Skeletal muscle cell (primary cell): ENCODE data around the gene TSC2.
"Not testable (repeated sequence)": the region's sequence is repeated elsewhere in the genome, so short reads cannot be mapped to it uniquely, and the experiment has no call there.

Experiments
- DNase-seq: peaks from one replicate; pipeline ENCODE4 v3.0.0-alpha.2; 2010; ENCODE audit warnings: low read depth
- H3K4me3 ChIP-seq: 2 replicates; pipeline ENCODE4 v1.5.1; 2011; ENCODE audit warnings: low read depth, mild to moderate bottlenecking, control low read depth, low read length, moderate library complexity

The TSC2 gene

GRCh38 chr16:2028146-2028545, 19.6 kb upstream of the TSC2 start:
- no peak for DNase-seq
- H3K4me3 ChIP-seq, result peak overlapping the region; percentile 63

DNA sequence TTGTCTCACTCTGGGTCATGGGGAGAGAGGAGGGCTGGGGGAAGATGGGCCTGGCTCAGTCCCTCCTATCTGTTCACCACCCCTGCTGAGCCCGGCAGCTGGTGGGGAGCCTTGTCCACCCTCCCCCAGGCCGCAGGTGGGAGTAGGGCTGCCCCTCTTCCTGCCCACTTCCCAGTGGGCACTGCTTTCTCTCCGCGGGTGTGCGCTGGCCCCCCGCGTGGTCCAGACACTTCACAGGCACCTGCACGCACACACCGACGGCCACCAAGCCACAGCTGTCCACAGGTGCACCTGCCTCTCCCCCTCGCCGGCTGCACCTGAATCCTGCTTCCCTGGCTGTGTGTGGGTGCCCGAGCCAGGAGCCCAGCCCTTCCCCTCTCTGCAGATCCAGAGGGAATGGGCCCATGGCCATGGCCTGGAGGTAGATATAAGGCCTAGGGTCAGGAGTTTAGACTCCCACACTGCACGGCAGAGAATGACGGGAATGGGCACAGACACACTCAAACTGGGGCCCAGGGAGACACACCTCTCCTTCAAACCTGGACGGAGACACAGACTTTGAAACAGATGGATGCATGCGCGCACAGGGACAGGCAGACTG, 19.1 kb upstream of the TSC2 start:
- H3K4me3 ChIP-seq, result no peak overlapping the region
- no peak for DNase-seq

DNA sequence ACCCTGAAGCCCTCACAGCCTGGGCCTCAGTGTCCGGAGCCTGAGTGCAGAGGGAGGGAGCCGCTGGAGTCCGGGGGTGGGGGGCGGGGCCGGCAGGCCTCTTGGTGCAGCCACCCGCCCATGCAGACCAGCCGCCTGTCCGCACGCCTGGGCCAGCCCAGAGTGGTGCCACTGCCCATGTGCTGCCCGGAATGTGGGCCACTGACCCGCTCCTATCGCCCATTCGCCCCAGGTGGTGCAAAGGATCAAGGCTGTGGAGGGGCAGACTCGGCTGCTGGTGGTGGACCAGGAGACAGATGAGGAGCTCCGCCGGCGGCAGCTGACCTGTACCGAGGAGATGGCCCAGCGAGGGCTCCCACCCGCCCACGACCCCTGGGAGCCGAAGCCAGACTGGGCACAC, 18.4 kb upstream of the TSC2 start:
- no peak for DNase-seq
- H3K4me3 ChIP-seq, result no peak overlapping the region

DNA sequence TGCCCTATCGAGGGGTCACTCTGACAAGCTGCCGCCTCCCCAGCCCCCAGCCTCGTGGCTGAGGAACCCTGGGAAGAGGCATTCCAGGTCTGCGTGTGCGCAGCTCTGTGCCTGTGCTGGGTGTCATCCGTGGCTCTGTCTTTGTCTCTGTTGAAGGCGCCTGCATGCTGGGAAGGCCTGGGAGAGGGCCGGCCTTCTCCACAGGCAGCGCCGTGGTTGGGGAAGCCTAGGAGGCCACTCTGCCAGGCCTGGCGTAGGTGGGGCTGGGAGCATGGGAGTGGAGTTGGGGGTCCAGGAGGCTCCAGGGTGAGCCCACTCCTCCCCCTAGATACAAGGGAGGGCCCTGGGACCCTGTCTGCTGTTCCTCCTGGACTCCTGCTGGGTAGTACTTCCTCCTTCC, 17.7 kb upstream of the TSC2 start:
- H3K4me3 ChIP-seq, result no peak overlapping the region
- DNase-seq, result no peak

- no peak overlapping the region for H3K4me3 ChIP-seq
- DNase-seq, result no peak
These were observed 16.7 kb upstream of the TSC2 start for GRCh38 chr16:2031081-2031577.

DNA sequence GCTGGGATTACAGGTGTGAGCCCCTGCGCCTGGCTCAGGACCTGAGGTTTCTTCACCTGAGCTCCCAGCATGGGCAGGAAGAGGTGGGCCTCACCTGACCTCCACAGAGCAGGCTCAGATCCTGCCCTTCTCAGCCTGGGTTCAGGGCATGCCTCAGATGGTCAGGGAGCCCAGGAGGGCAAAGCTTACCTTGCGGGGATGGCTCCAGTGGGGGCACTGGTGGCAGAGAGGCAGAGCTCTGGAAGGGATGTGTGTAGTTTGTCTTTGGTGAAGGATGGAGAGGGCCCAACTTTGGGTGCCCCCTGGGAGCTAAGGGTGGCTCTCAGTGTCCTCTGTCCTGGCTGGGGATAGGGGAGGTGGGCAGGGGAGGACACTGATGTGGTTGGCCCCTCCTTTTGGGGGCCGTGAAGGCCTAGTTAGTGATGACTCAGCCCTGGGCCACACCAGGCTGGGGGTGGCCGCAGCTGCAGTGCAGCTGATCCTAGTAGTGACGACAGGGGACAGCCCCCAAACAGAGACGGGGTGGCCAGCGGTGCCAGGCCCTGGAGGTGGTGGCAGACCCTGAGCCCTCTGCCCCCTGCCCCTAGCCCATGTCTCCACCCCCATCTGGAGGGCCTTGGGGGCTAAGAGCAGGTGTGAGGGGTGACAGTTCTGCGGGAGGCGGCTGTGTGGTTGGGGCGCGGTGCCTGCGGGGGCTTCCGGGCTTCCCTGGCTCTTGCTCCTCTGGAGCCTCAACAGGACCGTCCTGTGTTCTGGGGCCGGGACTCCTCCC, 15.3 kb upstream of the TSC2 start:
- no peak overlapping the region for H3K4me3 ChIP-seq
- DNase-seq, result no peak

DNA sequence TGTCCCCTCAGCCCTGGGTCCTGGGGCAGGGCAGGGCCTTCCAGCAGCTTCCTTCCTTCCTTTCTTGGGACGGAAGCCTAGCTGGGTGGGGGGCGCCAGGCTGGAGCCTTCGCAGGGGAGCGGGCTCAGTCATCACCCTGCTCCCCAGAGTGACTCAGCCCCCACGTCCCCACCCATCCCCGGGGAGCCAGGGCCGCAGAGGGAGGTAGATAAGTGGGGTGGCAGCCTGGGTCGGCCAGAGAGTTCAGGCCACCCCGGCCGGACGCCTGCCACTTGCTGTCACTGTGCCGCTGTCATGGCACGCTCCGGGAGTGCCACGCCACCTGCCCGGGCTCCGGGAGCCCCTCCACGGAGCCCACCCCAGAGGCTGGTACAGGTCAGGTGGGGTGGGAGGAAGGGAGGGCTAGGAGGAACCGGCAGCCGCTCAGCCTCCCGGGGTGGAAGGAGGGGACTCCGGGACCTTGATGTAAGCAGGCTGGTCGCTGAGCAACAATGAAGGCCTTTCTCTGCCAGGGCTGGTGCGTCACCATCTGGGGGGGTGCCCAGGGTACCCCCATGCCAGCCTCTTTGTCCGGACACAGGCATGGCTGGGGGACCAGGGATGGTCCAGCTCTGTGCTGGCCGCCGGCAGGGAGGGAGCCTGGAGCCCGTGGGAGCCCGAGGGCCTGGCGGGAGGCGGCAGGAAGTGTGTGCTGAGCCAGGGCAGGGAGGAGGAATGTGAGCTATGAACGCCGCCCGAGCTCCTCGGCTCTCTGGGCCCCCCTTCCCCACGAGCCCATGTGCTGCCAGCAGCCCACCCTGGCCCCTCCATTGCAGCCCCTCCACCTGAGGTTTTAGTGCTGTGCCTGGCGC, 14.5 kb upstream of the TSC2 start:
- DNase-seq, result no peak
- H3K4me3 ChIP-seq, result peak overlapping the region; percentile 3

- DNase-seq, H3K4me3 ChIP-seq: not testable (repeated sequence)
These were observed 13.7 kb upstream of the TSC2 start for GRCh38 chr16:2033909-2034695.

GRCh38 chr16:2034696-2035430, 12.9 kb upstream of the TSC2 start:
- H3K4me3 ChIP-seq, result no peak overlapping the region
- DNase-seq, result no peak

DNA sequence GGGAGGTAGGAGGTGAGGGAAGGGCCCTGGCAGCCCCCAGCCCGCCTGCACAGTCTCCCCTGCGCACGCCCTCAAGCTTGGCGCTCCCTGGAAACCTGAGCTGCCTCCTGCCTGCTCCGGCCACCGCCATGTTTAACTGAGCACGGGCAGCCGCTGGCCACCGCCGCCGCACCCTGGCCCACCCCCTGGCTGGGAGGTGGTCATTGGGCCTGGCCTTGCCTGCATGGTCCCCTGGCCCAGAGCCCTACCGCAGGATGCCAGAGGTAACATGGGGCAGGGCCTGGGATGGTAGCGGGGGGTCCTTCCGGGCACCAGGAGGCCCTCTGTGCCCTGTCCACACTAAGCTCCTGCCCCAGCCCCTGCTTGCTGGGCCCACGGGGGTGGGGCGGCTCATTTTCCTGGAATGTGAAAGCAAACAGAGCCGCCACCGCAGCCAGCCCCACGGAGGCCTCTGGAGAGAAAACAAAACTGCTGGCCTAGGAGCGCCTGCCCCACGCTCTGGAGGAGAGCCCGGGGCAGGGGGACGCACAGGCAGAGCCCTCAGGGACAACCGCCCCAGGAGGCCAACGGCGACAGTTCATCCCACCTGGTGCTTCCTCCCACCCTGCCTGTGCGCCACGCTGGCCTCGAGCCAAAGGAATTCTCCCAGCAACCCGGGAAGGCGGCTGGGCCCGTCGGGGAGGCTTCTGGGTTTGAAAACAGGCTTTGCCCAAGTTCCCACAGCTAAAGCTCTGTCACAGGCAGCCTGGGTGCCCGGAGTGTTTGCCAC, 12.2 kb upstream of the TSC2 start:
- H3K4me3 ChIP-seq, result no peak overlapping the region
- DNase-seq, result peak; percentile 39

- DNase-seq, result no peak
- H3K4me3 ChIP-seq, result no peak overlapping the region
These were observed 11.4 kb upstream of the TSC2 start for GRCh38 chr16:2036200-2036966.

- no peak overlapping the region for H3K4me3 ChIP-seq
- no peak for DNase-seq
These were observed 10.7 kb upstream of the TSC2 start for GRCh38 chr16:2037115-2037514.

DNA sequence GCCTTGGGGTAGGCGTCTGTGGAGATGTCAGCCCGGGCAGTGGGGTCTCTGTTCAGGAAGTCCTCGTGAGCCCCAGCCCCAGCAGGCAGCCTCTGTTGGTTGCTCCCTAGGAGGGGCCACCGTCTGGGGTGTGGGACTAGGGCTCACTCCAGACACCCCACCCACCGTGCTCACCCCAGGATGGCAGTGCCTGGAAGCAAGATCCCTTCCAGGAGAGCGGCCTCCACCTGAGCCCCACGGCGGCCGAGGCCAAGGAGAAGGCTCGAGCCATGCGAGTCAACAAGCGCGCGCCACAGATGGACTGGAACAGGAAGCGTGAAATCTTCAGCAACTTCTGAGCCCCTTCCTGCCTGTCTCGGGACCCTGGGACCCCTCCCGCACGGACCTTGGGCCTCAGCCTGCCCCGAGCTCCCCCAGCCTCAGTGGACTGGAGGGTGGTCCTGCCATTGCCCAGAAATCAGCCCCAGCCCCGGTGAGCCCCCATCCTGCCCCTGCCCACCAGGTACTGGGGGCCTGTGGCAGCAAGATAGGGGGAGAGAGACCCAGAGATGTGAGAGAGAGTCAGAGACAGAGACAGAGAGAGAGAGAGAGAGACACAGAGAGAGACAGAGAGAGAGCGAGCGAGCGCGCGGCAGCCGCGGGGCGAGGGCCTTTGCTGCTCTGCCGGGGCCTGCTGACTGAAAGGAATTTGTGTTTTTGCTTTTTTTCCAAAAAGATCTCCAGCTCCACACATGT, 10.0 kb upstream of the TSC2 start:
- no peak overlapping the region for H3K4me3 ChIP-seq
- DNase-seq, result no peak

DNA sequence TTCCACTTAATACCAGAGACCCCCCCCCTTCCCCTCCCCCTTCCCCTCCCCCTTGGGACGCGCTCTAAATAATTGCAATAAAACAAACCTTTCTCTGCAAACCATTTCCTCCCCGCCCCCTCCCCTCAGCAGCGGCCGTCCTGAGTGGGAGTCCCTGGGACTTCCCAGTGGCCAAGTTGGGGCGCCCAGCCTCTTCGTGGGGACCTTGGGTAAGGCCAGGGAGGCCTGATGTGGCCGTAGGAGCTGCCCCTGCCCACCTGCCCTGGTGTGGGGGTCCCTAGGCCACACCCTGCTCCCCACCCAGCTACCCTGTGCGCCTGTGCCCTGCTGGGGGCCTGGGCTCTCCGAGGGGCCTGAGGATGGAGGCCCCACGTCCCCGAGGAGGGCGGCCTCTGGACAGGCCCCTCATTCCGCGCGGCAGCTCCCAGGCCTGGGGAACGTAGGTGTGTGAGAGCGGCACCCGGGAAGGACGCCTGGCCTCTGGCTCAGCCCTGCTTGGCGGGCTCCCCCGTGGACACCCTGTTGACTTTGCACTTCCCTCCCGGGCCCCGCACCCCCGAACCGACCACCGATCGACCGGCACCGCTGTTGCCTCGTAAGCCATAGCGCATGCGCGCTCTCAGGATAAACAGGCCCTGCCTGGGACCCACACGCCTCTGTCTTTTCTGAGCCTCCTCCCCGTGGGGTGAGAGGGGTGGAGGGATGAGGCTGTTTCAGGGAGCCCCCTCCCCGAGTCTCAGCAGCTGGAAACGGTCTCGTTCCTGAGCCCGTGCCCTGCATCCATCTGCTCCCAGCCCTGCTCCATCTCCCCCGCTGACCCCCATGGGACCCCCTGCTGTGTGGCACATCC, 9.2 kb upstream of the TSC2 start:
- H3K4me3 ChIP-seq, result no peak overlapping the region
- no peak for DNase-seq

- peak; percentile 86 for DNase-seq
- no peak overlapping the region for H3K4me3 ChIP-seq
These were observed 8.3 kb upstream of the TSC2 start for GRCh38 chr16:2039274-2040031.
